GM19239 (cell line): ENCODE data around the gene OR6K3.
"Not testable (repeated sequence)": the region's sequence is repeated elsewhere in the genome, so short reads cannot be mapped to it uniquely, and the experiment has no call there.

Experiments used
- DNase-seq: peaks from one replicate; pipeline ENCODE4 v3.0.0; 2011; ENCODE audit warnings: low spot score; ENCODE audit not compliant: insufficient read length
- FAIRE-seq: peaks from 2 replicates; lab custom pipeline; 2011; peaks lifted over from hg19 to GRCh38; lab: Jason Lieb, UNC

Gene OR6K3

GRCh38 chr1:158720620-158721019 is at the start of gene OR6K3:
Gene OR6K3 (minus strand): TSS chr1:158720720. CDS start chr1:158718115, 2,605 bp downstream.
- no peak for FAIRE-seq
- DNase-seq: no peak

GRCh38 chr1:158754420-158754819 is 33.9 kb upstream of the OR6K3 start, which contains the start of gene OR6K6:
Gene OR6K6 (plus strand): TSS chr1:158754720. CDS start chr1:158754888, 168 bp downstream.
- FAIRE-seq: no peak

GRCh38 chr1:158752155-158752712 is 31.7 kb upstream of the OR6K3 start:
- FAIRE-seq (no peak), DNase-seq (no peak)

More at GRCh38 chr1:158754420-158754819, 33.9 kb upstream of the OR6K3 start, which contains the start of gene OR6K6:
- no peak for DNase-seq

- no peak for FAIRE-seq
These were observed 15.3 kb upstream of the OR6K3 start for GRCh38 chr1:158735848-158736247.

GRCh38 chr1:158732524-158732923 is 12.0 kb upstream of the OR6K3 start:
- no peak for DNase-seq
- no peak for FAIRE-seq

More at GRCh38 chr1:158735848-158736247, 15.3 kb upstream of the OR6K3 start:
- DNase-seq: no peak

GRCh38 chr1:158731707-158732106 is 11.2 kb upstream of the OR6K3 start:
- DNase-seq: no peak
- FAIRE-seq: no peak

GRCh38 chr1:158730453-158730852 is 9.9 kb upstream of the OR6K3 start:
- FAIRE-seq (no peak), DNase-seq (no peak)

- DNase-seq (no peak), FAIRE-seq (no peak)
These were observed 8.1 kb upstream of the OR6K3 start for GRCh38 chr1:158728510-158729225.

GRCh38 chr1:158724442-158724841 is 3.9 kb upstream of the OR6K3 start:
- DNase-seq (no peak), FAIRE-seq (no peak)

- no peak for DNase-seq
- no peak for FAIRE-seq
These were observed 856 bp downstream of the OR6K3 start for GRCh38 chr1:158719664-158720063.

- no peak for FAIRE-seq
- no peak for DNase-seq
These were observed 3.2 kb downstream of the OR6K3 start for GRCh38 chr1:158717344-158717743.

- FAIRE-seq (no peak), DNase-seq (no peak)
These were observed 4.2 kb downstream of the OR6K3 start for GRCh38 chr1:158716335-158716734.

- DNase-seq (no peak), FAIRE-seq (no peak)
These were observed 5.8 kb downstream of the OR6K3 start for GRCh38 chr1:158714754-158715153.

- DNase-seq (no peak), FAIRE-seq (no peak)
These were observed 9.4 kb downstream of the OR6K3 start for GRCh38 chr1:158711098-158711497.

GRCh38 chr1:158706096-158706495 is 14.4 kb downstream of the OR6K3 start:
- FAIRE-seq (no peak), DNase-seq (no peak)

GRCh38 chr1:158700552-158700951 is 20.0 kb downstream of the OR6K3 start, which contains the start of gene OR6K2:
Gene OR6K2 (minus strand): TSS chr1:158700652. CDS start chr1:158700652, 0 bp downstream.
- no peak for FAIRE-seq
- no peak for DNase-seq

- no peak for FAIRE-seq
- DNase-seq: no peak
These were observed 25.9 kb downstream of the OR6K3 start for GRCh38 chr1:158694596-158694995.

- DNase-seq (no peak), FAIRE-seq (no peak)
These were observed 28.2 kb downstream of the OR6K3 start for GRCh38 chr1:158692356-158692755.

- no peak for DNase-seq
- FAIRE-seq: no peak
These were observed 28.6 kb downstream of the OR6K3 start for GRCh38 chr1:158691907-158692306.

GRCh38 chr1:158691149-158691548 is 29.4 kb downstream of the OR6K3 start:
- not testable (repeated sequence) for FAIRE-seq, DNase-seq

GRCh38 chr1:158689875-158690274 is 30.6 kb downstream of the OR6K3 start:
- no peak for FAIRE-seq
- no peak for DNase-seq

GRCh38 chr1:158689110-158689509 is 31.4 kb downstream of the OR6K3 start:
- no peak for DNase-seq
- no peak for FAIRE-seq
